Neural progenitor cell (in vitro differentiated cells): Measurements from ENCODE around the gene XRCC1. TPM values are rescaled to one million over a fixed set of nuclear protein-coding genes. Genes with fewer than 3 reads are reported as not detected.

ENCODE experiments used
- DNase-seq: peaks from one replicate; pipeline ENCODE4 v3.0.0-alpha.2; 2016; ENCODE audit warnings: low spot score
- H2AFZ ChIP-seq: fragments of 200-600 bp; sonication (generic); replicated peaks from 2 replicates; pipeline ENCODE4 v1.6.1; 2016; ENCODE audit warnings: antibody characterized with exemption
- H3F3A ChIP-seq: fragments of 200-600 bp; sonication (generic); 2 replicates; pipeline ENCODE4 v1.6.1; 2016; ENCODE audit warnings: antibody characterized with exemption, low read depth
- H3K27ac ChIP-seq: fragments of 200-600 bp; sonication (generic); 2 replicates; pipeline ENCODE4 v1.5.1; 2016; ENCODE audit warnings: mild to moderate bottlenecking
- H3K27me3 ChIP-seq: fragments of 200-600 bp; sonication (generic); 2 replicates; pipeline ENCODE4 v1.6.1; 2016; ENCODE audit warnings: mild to moderate bottlenecking, moderate library complexity
- H3K36me3 ChIP-seq: fragments of 200-600 bp; sonication (generic); 2 replicates; pipeline ENCODE4 v1.5.1; 2016
- H3K4me1 ChIP-seq: fragments of 200-600 bp; sonication (generic); 2 replicates; pipeline ENCODE4 v1.6.1; 2016; ENCODE audit warnings: mixed run types
- H3K4me2 ChIP-seq: fragments of 200-600 bp; sonication (generic); 2 replicates; pipeline ENCODE4 v1.6.1; 2016
- H3K4me3 ChIP-seq: fragments of 200-600 bp; sonication (generic); 2 replicates; pipeline ENCODE4 v1.5.1; 2016
- H3K79me2 ChIP-seq: fragments of 200-600 bp; sonication (generic); 2 replicates; pipeline ENCODE4 v1.6.1; 2016; ENCODE audit warnings: low read depth
- H3K9ac ChIP-seq: fragments of 200-600 bp; sonication (generic); 2 replicates; pipeline ENCODE4 v1.6.1; 2016
- H3K9me3 ChIP-seq: fragments of 200-600 bp; sonication (generic); 2 replicates; pipeline ENCODE4 v1.5.1; 2016; ENCODE audit warnings: low read depth
- H4K20me1 ChIP-seq: fragments of 200-600 bp; sonication (generic); 2 replicates; pipeline ENCODE4 v1.6.1; 2016; ENCODE audit warnings: low read depth
- H3K27ac Mint-ChIP-seq: 3 replicates; pipeline ENCODE4 v1.8.0; 2021; ENCODE audit warnings: mixed read lengths
- H3K27me3 Mint-ChIP-seq: 2 replicates; pipeline ENCODE4 v1.8.0; 2022; ENCODE audit warnings: low read depth, mild to moderate bottlenecking, inconsistent platforms, moderate library complexity, mixed read lengths; ENCODE audit not compliant: insufficient read depth
- H3K36me3 Mint-ChIP-seq: 3 replicates; pipeline ENCODE4 v1.8.0; 2021; ENCODE audit warnings: mixed read lengths
- H3K4me1 Mint-ChIP-seq: 3 replicates; pipeline ENCODE4 v1.8.0; 2021; ENCODE audit warnings: mixed read lengths
- H3K4me3 Mint-ChIP-seq: 3 replicates; pipeline ENCODE4 v1.8.0; 2021; ENCODE audit warnings: mild to moderate bottlenecking, moderate library complexity, mixed read lengths
- H3K9me3 Mint-ChIP-seq: 3 replicates; pipeline ENCODE4 v1.8.0; 2020; ENCODE audit warnings: mixed read lengths
- CTCF ChIP-seq: fragments of 200-600 bp; sonication (generic); IDR thresholded peaks from 2 replicates; pipeline ENCODE4 v1.5.1; 2017; ENCODE audit warnings: antibody characterized with exemption, mild to moderate bottlenecking
- EZH2 ChIP-seq: fragments of 200-600 bp; sonication (generic); IDR thresholded peaks from 2 replicates; pipeline ENCODE4 v1.6.1; 2017; ENCODE audit warnings: antibody characterized with exemption, mild to moderate bottlenecking, moderate library complexity
- EZH2phosphoT487 ChIP-seq: fragments of 200-600 bp; sonication (generic); IDR thresholded peaks from 2 replicates; pipeline ENCODE4 v1.6.1; 2017; ENCODE audit warnings: antibody characterized with exemption
- total RNA-seq: library from RNA; depleted of rRNA; stranded (reverse); fragments of >200 nt; gene quantifications from 2 replicates; pipeline ENCODE4 v1.2.3, GENCODE V29; 2015; ENCODE audit warnings: low replicate concordance

XRCC1 gene
- total RNA-seq, 1 donor from 2014 or later: 33.8 TPM

GRCh38 chr19:43562226-43562697 lies 13.1 kb downstream of the XRCC1 start:
- Histone ChIP-seq H3F3A (no peaks in the 10 kb centered on the region), H3K4me1 (no peaks in the 10 kb centered on the region), H3K27ac (no peak overlapping the region), H2AFZ (no peak overlapping the region), H3K4me2 (no peak overlapping the region), H3K9ac (no peak overlapping the region), H3K9me3 (no peaks in the 10 kb centered on the region), H3K27me3 (no peaks in the 10 kb centered on the region), H4K20me1 (no peaks in the 10 kb centered on the region), H3K79me2 (no peaks in the 10 kb centered on the region), H3K36me3 (no peaks in the 10 kb centered on the region), H3K4me3 (no peak overlapping the region)
- Mint-ChIP-seq H3K27ac (no peak overlapping the region), H3K36me3 (peaks cover 21% of the 10 kb centered on the region), H3K9me3 (no peaks in the 10 kb centered on the region), H3K4me1 (no peaks in the 10 kb centered on the region), H3K27me3 (no peaks in the 10 kb centered on the region), H3K4me3 (no peak overlapping the region)
- no peak for DNase-seq
- TF ChIP-seq EZH2: no peak
- TF ChIP-seq CTCF: no peak
- no peak for TF ChIP-seq EZH2phosphoT487

GRCh38 chr19:43561139-43561970 lies 14.0 kb downstream of the XRCC1 start:
- TF ChIP-seq EZH2 (no peak), CTCF (no peak), EZH2phosphoT487 (no peak)
- Mint-ChIP-seq H3K27ac (no peak overlapping the region), H3K9me3 (no peaks in the 10 kb centered on the region), H3K4me3 (peak overlapping the region; percentile 7), H3K4me1 (no peaks in the 10 kb centered on the region), H3K36me3 (peaks cover 22% of the 10 kb centered on the region), H3K27me3 (no peaks in the 10 kb centered on the region)
- H4K20me1 ChIP-seq: no peaks in the 10 kb centered on the region
- no peaks in the 10 kb centered on the region for H3K79me2 ChIP-seq
- no peak overlapping the region for H3K4me3 ChIP-seq
- H3K9me3 ChIP-seq: no peaks in the 10 kb centered on the region
- H3K4me2 ChIP-seq: no peak overlapping the region
- no peak overlapping the region for H3K27ac ChIP-seq
- H3K36me3 ChIP-seq: no peaks in the 10 kb centered on the region
- no peak for DNase-seq
- no peaks in the 10 kb centered on the region for H3K4me1 ChIP-seq
- H3K27me3 ChIP-seq: no peaks in the 10 kb centered on the region
- no peaks in the 10 kb centered on the region for H3F3A ChIP-seq
- H3K9ac ChIP-seq: no peak overlapping the region
- no peak overlapping the region for H2AFZ ChIP-seq

GRCh38 chr19:43560687-43561086 lies 14.6 kb downstream of the XRCC1 start:
- Mint-ChIP-seq H3K36me3 (peaks cover 22% of the 10 kb centered on the region), H3K27me3 (no peaks in the 10 kb centered on the region), H3K4me3 (no peak overlapping the region), H3K27ac (no peak overlapping the region), H3K9me3 (no peaks in the 10 kb centered on the region), H3K4me1 (no peaks in the 10 kb centered on the region)
- no peak overlapping the region for H3K4me3 ChIP-seq
- H3K27ac ChIP-seq: no peak overlapping the region
- no peak for TF ChIP-seq EZH2phosphoT487
- TF ChIP-seq CTCF: no peak
- TF ChIP-seq EZH2: no peak
- no peaks in the 10 kb centered on the region for H3K4me1 ChIP-seq
- no peak for DNase-seq
- no peaks in the 10 kb centered on the region for H3K79me2 ChIP-seq
- no peaks in the 10 kb centered on the region for H3K9me3 ChIP-seq
- no peak overlapping the region for H2AFZ ChIP-seq
- H3K4me2 ChIP-seq: no peak overlapping the region
- peaks cover 1% of the 10 kb centered on the region for H3F3A ChIP-seq
- H3K27me3 ChIP-seq: no peaks in the 10 kb centered on the region
- no peaks in the 10 kb centered on the region for H3K36me3 ChIP-seq
- no peaks in the 10 kb centered on the region for H4K20me1 ChIP-seq
- no peak overlapping the region for H3K9ac ChIP-seq
